ENCODE results near the gene TEDC1.
A peak's percentile ranks its signal among the peaks of the same experiment; 100 is the strongest.

The TEDC1 gene

GRCh38 chr14:105486163-105486973 lies 4.7 kb upstream of the TEDC1 start, which contains the start of gene CRIP1:
Gene CRIP1 (plus strand): TSS chr14:105486886. CDS start chr14:105487260, 374 bp downstream.
- DNase-seq = peak; percentile 21

- DNase-seq = no peak
Observed at GRCh38 chr14:105486974-105487448, 4.0 kb upstream of the TEDC1 start.

DNA sequence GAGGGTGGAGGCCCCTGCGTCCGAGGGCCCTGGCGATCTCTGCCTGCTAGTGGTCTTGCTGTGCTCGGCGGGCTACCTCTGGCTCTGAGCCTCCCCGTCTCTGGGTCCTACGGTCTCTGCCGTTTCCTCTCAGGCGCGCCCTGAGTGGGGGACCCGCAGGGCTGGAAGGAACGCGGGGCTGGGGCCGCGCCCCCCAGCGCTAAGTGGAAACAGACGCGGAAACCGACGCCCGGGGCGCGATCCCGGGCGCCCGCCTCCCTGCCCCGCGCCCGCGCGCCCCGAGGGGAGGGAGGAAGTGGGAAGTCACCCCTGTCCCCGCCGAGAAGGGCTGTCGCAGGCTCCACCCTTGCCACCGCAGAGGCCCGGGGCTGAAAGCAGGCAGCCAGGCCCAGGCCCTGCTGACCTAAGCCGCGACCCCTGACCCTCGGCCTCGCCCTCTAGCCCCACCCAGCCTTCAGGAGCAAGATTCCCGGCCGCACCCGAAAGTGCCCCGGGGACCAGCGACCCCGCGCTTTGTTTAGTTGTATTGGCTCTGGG lies 3.5 kb upstream of the TEDC1 start:
- DNase-seq = peak; percentile 22

GRCh38 chr14:105487986-105488777 lies 2.9 kb upstream of the TEDC1 start:
- DNase-seq = no peak

DNA sequence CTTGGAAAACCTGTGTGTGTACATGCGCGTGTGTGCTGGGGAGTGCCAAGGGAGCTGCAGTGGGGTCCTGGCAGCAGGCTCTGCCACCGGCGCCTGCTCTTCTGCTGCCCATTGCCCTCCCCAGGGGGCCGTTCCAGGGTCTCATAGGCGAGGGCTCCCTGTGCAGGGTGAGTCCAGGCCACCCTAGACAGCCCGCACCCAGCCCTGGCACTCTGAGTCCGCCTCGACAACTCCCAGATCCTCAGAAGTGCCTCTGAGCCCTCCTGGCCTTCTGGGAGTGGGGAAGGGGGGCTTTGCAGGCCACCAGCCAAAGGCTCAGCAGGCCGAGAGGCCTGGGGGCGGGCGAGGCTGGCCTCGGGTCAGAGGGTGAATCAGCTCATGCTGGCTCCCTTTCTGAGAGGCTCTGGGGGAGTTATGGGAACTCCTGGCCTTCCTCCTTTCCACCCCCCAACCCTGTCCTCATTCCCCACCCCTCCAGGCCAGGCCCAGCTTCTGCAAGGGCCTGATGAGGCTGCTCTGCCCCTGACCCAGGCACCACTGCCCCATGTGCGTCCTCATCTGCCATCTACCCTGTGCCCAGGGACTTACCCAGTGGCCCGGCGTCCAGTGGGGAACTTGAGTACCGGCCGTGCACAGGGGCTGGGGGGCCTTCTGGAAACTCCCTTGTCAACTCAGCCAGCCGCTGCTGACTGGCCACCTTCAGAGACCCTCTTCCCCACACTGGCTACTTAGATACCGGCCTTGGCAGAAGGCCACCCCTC lies 2.1 kb upstream of the TEDC1 start:
- no peak for DNase-seq

- peak; percentile 83 for DNase-seq
Observed at GRCh38 chr14:105489542-105490266, 1.3 kb upstream of the TEDC1 start.

DNA sequence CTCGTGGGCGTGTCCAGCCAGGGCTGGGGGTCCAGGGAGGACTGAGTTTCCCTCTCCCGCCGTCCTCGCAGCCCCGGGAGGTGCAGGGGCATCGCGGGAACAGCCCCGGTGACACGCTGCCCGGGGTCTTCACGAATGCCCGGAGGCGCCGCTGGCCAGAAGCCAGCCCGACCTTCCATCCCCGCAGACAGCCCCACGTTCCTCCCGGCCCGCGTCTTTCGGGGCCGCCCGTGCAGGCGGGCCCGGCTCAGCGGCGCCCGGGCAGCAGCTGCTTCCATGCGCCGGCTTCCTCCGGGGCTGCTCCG lies 827 bp upstream of the TEDC1 start:
- no peak for DNase-seq

- DNase-seq = peak; percentile 88
Observed at GRCh38 chr14:105491366-105491973, 424 bp downstream of the TEDC1 start.

DNA sequence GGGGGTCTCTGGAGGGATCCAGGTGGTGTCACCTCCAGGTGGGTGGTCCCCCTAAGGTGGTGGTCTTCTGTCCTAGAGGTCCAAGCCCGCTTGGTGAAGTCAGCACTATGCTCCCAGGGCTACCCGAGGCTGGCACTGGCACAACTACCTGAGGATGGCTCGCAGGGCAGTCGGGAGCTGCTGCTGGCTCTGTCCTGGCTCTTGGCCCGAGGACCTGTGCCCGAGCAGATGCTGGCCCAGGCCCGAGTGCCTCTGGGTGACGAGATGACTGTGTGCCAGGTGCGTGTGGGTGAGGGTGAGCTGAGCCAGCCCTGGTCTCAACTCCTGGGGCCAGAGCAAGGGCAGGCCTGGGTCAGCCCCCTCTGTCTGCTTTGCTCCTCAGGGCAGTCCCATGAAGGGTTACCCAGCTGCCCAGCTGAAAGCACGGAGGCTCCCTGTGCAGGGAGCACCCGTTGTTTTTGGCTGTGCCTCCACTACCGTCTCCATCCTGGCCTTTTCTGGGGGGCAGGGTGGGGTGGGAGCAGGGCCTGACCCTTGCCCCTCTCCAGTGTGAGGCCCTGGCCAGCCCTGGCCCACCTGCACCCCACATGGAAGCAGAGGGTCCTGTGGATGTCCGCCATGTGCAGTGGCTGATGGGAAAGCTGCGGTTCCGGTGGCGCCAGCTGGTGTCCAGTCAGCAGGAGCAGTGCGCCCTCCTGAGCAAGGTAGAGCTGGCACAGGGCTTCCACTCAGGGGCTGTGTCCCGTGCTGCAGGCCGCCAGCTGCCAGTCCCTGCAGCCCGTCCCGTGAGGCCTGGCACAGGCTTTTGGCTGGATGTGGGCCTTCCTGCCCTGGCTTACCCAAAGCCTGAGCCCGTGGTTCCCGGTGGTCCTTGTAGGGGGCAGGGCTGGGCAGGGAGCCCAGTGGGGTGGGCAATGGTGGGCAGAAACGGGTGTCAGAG lies 1.3 kb downstream of the TEDC1 start:
- DNase-seq = no peak

DNA sequence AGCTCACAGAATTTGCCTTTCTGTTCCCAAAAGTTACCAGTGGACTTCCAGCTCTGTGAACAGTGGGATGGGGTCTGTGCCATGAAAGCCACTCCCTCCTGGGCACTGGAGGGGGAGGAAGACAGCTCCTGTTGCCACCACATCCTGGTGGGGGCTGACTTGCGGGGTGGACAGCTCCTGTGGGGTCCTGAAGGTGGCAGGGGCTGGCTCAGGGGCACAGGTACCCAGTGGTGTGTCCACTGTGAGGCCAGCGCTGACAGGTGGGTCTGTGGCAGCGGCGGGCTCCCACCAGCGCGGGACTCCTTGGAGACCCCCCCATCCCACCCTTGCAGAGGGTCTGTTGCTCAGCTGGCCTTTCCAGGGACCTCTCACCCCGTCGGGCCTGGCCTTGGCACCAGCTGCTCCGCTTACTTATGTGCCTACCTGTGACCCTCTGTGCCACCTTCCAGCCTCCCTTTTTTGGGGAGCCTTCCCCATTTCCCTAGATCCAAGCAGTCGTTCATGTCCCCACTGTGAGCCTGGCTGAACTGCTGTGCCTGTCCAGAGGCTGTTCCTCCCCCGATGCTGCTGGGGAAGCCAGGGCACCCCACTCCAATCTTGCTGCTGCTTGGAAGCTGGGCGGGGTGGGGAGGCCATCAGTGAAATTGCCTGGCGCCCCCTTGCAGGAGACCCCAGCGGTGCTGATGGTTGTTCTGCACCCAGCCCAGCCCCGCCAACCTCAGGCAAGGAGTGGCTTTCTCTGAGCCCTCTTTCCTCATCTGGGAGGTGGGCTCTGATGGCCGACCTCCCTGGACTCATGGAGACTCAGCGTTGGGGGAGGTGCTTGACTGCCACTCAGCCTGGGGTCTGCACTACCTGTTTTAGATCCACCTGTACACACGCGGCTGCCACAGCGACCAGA lies 2.2 kb downstream of the TEDC1 start:
- DNase-seq = no peak

DNA sequence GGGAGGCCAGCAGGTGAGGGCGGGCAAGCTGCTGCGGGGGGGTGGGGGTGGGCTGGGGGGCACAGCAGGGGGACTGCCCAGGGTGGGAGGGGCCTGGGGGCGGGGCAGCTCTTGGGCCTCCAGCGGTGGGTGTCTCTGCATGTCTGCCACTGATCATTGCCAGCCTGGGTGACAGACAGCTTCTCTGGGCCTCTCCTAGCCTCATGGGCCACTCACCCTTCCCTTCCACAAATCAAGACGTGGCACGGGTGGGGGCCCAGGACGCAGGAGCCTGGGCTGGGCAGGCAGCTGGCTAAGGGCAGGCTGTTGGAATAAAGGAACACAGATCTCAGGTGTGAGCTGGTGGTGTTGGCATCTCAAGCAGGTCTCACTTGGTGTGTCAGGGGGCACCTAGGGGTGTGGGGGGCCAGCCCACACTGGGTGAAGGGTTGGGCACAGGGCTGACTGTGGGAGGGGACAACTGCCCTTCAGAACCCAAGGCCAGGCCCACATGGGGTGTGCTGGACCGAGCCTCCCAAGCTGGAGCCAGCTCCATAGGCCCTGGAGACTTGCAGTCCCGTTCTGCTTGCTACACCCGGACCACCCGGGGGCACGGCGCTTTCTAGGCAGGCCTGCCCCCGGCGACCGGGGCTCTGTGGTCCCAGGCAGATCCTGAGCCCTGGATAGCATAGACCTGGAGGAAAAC lies 3.0 kb downstream of the TEDC1 start:
- no peak for DNase-seq

- DNase-seq = no peak
Observed at GRCh38 chr14:105494606-105494929, 3.5 kb downstream of the TEDC1 start.

DNA sequence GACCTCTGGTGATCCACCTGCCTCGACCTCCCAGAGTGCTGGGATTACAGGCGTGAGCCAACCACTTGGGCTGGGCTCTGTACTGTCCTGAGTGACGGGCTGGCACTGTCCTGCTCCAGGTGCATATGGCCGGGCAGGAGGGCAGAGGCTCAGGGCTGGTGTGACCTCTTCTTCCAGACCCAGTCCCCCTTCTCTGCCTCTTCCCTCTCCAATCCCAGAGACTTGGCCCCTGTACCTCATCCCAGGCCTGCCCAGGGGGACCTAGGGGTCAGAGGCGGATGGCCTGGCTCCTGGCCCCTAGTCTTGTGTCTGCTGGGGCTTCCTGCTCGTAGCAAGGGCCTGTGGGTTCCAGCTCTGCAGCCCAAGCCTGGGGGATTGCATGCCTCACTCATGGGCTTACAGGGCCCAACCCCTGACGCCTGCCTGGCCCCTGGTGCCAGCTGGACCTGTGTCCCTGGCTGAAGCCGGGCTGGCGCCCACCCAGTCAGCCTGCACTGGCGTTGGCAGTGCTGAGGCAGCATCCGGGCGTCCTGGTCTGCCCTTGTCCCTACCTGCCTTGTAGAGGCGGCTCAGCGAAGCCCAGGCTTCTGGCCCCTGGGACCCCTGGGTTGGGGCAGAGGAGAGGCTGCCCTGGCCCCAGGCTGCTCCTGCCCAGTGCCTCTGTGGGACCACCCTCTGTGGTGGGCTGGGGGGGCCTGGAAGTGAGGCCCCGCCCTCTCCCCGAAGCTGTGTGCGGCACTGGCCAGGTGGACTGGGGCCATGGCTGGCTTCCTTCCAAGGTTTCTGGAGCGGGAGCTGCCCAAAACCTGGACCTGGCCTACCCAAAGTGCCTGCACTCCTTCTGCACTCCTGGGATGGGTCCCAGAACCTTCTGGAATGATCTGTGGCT lies 4.3 kb downstream of the TEDC1 start:
- DNase-seq = no peak

DNA sequence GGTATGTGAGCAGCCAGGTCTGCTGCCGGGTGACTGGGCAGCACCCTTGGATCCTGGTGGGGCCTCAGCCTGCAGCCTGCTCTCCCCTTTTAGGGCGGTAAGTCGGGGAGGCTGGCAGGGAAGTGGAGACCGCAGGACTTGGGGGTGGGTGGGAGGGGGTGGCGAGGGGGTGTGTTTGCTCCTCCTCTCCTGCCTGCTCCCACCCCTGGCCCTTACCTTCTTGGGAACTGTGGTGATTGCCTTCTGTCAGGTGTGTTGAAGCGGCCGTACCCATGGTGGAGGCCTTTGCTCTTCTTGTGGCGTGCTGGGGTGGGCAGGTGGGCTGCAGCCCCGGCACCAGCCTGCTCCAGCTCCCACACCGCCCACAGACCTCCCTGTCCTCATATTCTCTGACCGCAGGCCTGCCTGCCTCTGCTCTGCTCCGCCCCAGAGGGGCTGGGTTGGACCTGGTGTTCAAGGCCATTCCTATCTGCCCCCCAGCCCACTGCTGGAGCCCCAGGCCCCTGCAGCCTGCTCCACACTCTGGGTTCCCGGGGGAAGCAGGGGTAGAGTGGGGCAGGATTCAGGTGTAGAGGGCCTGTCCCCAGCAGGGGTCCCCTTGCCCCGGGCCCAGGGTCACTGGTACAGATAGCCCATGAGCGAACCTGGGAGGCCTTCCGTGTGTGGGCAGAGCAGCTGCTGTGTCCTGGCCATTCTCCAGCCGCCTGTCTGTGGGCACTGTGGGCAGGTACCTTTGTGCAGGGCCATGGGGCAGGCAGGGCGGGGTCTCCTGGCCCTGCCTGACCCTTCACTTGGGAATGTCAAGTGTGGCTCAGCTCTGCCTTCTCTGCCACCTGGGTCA lies 5.2 kb downstream of the TEDC1 start:
- DNase-seq = no peak

- no peak for DNase-seq
Observed at GRCh38 chr14:105496831-105497591, 6.0 kb downstream of the TEDC1 start.

- DNase-seq = no peak
Observed at GRCh38 chr14:105497671-105498429, 6.8 kb downstream of the TEDC1 start.
